ENCODE results near the gene B3GNT8.

- TF ChIP-seq EZH2phosphoT487 (IDR thresholded peaks at IDR 0.05; ENCODE audit: low read depth, severe bottlenecking, unreplicated experiment): no peak
- TF ChIP-seq, protein P1, sequence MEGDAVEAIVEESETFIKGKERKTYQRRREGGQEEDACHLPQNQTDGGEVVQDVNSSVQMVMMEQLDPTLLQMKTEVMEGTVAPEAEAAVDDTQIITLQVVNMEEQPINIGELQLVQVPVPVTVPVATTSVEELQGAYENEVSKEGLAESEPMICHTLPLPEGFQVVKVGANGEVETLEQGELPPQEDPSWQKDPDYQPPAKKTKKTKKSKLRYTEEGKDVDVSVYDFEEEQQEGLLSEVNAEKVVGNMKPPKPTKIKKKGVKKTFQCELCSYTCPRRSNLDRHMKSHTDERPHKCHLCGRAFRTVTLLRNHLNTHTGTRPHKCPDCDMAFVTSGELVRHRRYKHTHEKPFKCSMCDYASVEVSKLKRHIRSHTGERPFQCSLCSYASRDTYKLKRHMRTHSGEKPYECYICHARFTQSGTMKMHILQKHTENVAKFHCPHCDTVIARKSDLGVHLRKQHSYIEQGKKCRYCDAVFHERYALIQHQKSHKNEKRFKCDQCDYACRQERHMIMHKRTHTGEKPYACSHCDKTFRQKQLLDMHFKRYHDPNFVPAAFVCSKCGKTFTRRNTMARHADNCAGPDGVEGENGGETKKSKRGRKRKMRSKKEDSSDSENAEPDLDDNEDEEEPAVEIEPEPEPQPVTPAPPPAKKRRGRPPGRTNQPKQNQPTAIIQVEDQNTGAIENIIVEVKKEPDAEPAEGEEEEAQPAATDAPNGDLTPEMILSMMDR (IDR thresholded peaks at IDR 0.05; ENCODE audit: poor library complexity): no peak
Observed at GRCh38 chr19:41376998-41377365, 50.2 kb downstream of the B3GNT8 start.

Measured in hepatocyte (in vitro differentiated cells).